NCI-H2171 treated with DMSO at 0.1 percent for 48 hours (cell line): ENCODE results near the gene SNAI1.
"Not testable (repeated sequence)": the region's sequence is repeated elsewhere in the genome, so short reads cannot be mapped to it uniquely, and the experiment has no call there.

Experiments
- DNase-seq: peaks from one replicate; lab custom pipeline; 2025; lab: John Stamatoyannopoulos, UW

The SNAI1 gene

DNA sequence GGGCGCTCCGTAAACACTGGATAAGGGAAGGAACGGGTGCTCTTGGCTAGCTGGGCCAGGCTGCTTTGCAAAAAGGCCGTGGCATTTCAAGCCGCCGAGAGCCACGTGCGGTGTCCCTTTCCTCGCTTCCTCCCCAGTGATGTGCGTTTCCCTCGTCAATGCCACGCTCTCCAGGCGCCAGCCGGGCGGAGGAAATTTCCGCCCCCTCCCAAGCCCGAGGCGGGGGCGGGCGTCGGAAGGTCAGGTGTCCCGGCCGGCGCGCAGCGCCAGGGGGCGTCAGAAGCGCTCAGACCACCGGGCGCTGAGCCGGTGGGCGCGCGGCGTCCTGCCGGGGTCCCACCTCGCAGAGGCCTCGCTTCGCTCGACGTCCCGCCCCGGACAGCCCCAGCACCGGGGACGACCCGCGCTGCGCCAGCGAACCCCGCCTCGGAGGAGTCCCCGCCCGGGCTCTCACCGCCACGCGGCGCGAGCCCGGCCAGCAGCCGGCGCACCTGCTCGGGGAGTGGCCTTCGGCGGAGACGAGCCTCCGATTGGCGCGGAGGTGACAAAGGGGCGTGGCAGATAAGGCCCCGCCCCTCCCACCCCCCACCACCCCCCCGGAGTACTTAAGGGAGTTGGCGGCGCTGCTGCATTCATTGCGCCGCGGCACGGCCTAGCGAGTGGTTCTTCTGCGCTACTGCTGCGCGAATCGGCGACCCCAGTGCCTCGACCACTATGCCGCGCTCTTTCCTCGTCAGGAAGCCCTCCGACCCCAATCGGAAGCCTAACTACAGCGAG is at the start of gene SNAI1:
SNAI1 (plus strand) TSS at position 635 of the 777 bp plus-strand sequence; CDS start at position 715, 80 bp downstream.
- peak; percentile 90 for DNase-seq

DNA sequence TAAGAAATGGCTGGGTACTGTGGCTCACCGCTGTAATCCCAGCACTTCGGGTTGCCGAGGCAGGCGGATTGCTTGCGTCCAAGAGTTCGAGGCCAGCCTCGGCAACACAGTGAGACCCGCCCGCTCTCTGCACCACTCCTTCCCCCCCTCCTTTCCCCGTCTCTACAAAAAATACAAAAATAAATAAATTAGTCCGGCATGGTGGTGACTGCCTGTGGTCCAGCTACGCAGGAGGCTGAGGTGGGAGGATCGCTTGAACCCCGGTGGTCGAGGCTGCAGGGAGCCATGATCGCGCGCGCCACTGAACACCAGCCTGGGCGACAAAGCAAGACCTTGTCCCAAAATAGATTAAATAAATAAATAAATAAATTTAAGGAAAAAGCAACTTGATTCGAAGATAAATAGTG is 47.0 kb upstream of the SNAI1 start:
- no peak for DNase-seq

DNA sequence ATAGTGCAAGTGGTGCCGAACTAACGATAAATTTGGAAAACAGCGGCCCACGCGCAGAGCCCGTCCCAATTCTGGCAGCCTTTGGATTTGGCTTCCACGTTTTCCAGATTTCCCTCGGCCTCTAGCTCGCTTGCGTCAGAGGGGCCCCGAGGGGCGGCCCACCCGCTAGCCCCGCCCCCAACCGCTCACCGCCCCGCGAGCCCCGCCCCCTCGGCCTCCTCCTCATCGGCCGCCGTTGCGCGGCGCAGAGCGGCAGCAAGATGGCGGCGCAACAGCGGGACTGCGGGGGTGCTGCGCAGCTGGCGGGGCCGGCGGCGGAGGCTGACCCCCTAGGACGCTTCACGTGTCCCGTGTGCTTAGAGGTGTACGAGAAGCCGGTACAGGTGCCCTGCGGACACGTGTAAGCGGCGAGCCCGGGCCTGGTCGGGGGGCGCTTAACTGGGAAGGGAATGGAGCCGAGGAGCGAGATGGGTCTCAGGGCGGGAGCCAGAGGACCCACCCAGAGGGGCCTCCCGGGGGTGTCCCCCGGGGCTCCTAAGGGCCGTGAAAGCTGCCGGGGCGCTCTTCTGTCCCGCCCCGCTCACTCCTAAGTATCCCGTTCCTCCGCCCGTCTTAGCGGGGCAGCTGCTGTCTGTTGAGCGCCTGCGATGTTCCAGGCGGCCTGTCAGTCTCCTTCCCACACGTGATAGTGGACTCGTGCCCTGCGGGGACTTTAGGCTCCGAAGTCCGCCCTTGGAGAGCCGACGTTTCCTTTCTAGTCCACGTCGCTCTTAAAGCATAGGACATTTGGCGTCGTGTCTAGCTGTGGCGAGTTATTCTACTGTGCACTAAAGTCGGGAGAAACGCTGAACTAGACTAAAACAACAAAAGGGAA is 46.4 kb upstream of the SNAI1 start, which contains the start of gene RNF114:
RNF114 (plus strand) TSS at position 245 of the 874 bp plus-strand sequence; CDS start at position 261, 16 bp downstream.
- DNase-seq = peak; percentile 91

DNA sequence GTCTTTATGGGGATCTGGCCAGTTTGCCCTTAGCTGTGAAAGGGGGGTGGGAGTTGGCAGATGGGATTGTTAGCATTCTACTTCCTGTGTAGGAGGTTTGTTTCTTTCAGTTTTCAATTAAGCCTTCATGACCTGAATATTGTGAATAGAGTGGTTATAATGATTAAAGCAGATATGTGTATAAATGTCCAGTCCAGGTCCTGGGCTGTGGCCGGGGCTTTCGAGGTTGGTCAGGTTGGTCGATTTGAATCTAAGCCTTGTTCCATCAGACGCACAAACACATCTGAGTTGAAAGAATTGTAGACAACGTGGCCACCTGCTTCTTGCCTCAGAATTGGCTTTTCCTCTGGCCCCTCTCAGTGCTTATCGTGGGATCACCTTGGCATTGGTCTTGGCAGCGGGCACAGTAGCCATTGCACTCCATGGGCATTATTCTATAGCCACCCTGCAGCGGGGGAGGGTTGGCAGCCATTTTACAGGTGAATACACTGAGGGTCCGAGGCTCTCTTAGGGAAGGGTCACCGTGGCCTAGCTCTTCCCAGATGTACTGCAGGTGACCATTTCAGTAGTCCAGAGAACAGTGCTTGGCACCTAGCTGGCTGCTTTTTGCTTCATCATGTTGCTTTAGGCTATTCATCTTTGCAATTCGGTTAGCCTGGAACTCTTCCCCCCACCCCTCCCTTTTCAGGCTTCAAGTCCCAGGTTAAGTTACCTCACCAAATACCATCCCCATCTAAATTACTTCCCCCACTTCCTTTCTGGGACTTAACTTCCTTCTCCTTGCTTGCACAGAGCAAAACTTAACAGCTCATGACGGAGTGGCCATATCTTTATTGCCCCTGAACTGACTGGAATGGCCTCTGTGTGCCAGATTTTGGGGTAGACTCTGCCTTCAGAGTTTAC is 45.5 kb upstream of the SNAI1 start:
- no peak for DNase-seq

DNA sequence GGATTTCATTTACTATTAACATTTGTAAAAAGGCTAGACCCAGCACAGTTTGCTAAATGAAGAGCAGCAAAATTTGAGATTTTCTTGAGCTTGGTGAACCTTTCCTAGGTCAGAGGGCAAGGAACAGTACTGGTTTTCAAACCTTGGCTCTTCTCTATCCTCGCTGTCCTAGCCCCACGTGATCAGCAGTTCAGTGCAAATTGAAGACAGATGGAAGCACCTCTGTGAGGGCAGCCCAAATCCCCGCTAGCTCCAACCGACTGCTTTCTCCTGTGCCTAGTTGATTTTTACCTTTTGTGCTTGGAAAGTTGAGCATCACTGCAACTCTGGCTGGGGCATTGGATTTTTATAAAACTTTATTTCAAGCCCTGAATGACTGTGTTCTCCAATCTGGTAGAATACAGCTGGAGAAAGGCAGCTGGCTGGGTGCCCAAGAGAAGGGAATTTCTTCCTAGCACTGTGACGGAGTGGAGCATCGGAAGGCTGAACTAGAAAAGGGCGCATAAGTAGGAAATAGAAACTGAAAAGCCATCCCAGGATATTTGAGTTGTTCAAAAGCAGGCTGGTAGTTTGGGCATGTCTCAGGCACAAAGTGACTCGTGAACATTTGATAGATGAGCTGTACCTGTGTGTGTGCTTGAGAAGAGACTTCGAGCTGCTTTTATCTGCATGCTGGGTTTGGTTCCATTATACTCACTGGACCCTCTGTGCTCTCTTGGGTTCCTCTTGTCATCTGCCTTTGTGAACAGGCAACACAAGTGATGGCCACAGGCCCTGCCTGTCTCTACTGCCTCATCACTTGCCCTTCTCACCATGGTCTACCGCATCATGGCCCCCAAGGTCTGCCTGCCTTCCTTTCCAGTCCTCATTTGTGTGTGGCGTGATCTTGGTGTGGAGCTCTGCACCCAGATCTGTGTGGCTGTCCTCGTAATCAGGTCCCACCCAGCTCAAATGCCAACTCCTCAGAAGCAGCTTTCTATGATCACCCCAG is 44.3 kb upstream of the SNAI1 start:
- DNase-seq = peak; percentile 71

DNA sequence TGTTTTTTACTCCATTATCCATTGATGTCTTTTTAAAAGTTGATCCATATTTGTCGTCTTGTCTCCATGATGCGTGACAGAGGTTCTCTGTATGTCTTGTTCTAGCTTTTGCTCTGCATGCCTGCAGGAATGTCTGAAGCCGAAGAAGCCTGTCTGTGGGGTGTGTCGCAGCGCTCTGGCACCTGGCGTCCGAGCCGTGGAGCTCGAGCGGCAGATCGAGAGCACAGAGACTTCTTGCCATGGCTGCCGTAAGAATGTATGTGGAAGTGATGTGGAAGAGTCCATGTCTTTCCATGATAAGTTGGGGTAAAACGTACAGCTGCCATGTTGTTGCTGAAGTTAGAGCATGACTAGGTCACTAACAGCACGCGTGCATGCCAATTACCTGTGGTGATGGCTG is 41.3 kb upstream of the SNAI1 start:
- DNase-seq = no peak

DNA sequence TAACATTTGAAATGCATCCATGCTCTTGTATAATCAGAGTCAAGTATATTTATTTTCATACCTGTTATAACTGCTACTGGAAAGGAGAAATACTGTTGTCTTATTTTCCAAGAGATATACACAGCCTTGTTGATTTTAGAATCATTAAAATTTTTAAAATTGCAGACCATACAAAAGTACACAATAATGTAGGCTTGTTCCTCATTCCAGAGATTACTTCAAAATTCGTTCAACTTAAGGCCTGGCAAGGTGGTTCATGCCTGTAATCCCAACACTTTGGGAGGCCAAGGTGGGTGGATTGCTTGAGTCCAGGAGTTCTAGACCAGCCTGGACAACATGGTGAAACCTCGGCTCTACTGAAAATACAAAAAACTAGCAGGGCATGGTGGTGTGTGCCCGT is 40.5 kb upstream of the SNAI1 start:
- no peak for DNase-seq

DNA sequence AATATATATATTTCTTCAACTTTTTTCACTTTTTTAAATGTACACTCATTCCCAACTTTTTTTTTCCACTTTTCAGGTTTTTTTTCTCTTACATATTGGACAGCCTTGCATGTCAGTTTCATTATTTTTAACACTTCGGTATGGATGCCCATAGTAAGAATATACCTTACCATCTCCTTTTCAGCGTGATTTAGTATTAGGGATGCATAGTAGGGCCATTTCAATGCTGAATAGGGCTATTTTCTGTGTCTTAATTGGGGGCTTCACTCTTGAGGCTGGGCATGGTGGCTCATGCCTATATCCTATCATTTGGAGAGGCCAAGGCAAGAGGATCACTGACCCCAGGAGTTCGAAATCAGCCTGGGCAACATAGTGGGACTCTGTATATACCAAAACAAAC is 39.8 kb upstream of the SNAI1 start:
- DNase-seq = no peak

DNA sequence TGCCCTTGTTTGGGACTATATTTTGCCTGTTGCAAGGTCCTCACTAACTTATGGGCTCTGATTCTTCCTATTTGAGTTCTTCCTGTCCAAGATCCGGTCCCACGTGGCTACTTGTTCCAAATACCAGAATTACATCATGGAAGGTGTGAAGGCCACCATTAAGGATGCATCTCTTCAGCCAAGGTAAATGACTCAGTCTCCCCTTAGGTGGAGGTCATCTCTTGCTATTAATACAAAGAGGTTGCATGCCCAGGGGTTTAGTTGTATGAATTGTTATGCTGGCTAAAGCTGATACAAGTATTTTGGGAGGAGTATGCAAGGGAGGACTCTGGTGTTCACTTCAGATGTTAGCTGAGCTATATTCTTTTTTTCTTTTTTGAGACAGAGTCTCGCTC is 37.5 kb upstream of the SNAI1 start:
- no peak for DNase-seq

DNA sequence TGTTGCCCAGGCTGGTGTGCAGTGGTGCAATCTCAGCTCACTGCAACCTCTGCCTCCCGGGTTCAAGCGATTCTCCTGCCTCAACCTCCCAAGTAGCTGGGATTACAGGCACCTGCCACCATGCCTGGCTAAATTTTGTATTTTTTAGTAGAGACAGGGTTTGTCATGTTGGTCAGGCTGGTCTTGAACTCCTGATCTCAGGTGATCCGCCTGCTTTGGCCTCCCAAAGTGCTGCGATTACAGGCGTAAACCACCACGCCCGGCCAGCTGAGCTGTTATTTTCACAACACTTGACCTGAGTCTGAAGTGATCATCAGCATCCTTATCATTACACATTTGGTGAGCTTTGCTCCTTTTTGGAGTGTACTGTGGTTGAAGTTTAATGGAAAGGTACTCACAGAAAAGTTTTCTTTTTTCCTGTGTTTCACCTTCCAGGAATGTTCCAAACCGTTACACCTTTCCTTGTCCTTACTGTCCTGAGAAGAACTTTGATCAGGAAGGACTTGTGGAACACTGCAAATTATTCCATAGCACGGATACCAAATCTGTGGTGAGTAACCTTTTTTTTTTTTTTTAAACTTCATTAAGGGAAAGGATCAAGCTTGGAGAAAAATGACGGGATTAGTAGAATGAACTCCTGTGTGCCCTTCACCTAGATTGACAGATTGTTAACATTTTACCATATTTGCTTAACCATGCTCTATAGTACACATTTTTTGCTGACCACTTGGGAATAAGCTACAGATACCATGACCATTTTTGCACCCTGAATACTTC is 36.9 kb upstream of the SNAI1 start:
- no peak for DNase-seq

DNA sequence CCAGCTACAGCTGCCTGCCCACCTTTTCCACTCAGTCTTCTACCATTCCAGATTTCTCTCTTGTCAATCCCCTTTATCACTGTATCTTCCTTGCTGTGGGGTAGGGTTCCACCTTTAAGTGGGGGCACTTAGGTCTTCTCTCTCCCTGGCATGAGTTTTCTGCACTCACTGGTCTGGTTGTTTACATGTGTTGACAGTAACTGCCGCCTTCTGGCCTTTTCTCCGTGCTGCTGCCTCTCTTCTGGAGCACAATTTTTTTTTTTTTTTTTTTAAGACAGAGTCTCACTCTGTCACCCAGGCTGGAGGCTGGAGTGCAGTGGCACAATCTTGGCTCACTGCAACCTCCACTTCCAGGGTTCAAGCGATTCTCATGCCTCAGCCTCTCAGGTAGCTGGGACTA is 34.6 kb upstream of the SNAI1 start:
- DNase-seq = peak; percentile 19

DNA sequence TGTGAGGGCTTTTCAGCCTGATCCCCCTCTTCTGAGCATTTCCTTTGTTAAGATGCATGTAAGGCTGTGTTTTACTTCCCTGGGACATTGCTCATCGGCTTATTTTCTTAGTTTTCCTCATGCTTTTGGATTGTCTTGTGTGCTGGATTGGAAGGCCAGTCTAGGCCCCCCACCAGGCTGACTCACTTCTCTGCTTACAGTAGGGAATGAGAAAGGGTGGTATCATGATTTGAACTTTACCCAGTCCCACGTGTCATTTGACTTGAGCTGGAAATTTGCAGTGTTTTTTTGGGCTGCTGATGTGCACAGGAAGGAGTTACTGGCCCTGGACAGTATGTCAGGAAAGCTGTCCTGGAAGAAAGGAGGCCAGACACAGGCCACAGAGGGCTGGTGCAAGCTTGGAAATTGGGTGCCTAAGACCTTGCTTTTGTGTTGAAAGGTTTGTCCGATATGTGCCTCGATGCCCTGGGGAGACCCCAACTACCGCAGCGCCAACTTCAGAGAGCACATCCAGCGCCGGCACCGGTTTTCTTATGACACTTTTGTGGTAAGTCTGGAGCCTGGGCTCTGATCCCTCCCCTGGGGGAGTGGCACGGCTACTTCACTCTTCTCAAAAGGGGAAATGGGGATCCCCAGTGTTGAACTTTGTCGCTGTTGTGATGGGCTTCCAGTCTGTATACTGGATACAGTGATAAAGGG is 33.8 kb upstream of the SNAI1 start:
- DNase-seq = no peak

DNA sequence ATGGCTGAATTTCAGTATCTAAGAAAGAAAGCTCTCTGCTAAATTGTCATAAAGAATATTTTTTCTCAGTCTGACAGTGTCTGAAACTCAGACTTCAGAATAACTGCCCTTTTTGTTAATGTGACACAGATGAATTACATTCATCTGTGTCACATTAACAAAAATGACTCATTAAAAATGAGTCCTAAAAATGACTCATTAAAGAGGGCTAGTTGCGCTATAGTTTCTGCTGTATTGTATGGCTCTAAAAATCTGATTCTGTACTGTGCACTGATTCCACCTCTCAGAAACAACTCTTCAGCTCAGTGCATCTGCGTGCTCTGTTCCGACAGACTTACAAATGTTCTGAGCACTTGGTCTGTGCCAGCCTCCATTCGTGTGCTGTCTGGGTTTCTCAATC is 31.6 kb upstream of the SNAI1 start:
- DNase-seq = no peak

DNA sequence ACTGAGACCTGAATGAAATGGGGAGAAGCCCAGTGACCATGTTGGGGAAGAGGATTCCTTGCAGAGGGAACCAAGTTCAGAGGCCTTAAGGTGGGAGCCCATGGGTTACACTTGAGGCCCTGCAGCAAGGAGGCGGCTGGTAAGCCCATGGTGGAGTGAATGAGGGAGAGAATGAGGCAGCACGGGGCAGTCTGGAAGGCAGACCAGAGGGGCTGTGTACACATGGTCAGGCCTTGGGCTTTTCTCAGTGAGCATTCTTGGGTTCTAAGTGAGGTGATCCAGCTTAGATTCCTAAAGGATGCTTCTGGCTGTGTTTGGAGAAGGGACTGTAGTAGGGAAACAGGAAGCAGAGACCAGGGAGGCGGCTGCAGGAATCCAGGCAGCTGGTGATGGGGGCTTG is 27.6 kb upstream of the SNAI1 start:
- DNase-seq = no peak

DNA sequence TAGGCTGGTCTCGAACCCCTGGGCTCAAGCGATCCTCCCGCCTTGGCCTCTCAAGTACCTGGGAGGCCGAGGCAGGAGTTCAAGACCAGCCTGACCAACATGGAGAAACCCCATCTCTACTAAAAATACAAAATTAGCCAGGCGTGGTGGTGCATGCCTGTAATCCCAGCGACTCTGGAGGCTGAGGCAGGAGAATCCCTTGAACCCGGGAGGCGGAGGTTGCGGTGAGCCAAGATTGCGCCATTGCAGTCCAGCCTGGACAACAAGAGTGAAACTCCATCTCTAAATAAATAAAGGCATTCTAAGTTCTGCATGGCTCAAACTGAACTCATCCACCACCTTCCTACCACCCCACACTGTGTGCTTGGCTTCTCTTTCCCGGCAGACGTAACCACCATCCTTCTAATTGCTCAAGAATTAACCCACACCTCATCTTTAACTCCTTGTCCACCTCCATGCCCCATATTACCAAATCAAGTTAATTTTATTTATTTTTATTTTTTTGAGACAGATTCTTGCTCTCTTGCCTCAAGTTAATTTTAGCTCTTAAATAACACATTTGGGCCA is 26.9 kb upstream of the SNAI1 start:
- not testable (repeated sequence) for DNase-seq

DNA sequence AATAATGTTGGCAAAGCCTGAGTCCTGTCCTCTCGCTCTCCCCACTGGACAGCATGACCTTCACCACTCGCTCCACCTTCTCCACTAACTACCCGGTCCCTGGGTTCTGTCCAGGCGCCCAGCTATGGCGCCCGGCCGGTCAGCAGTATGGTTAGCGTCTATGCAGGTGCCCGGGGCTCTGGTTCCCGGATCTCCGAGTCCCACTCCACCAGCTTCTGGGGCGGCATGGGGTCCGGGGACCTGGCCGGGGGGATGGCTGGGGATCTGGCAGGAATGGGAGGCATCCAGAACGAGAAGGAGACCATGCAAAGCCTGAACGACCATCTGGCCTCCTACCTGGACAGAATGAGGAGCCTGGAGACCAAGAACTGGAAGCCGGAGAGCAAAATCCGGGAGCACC is 26.1 kb upstream of the SNAI1 start:
- DNase-seq = no peak

DNA sequence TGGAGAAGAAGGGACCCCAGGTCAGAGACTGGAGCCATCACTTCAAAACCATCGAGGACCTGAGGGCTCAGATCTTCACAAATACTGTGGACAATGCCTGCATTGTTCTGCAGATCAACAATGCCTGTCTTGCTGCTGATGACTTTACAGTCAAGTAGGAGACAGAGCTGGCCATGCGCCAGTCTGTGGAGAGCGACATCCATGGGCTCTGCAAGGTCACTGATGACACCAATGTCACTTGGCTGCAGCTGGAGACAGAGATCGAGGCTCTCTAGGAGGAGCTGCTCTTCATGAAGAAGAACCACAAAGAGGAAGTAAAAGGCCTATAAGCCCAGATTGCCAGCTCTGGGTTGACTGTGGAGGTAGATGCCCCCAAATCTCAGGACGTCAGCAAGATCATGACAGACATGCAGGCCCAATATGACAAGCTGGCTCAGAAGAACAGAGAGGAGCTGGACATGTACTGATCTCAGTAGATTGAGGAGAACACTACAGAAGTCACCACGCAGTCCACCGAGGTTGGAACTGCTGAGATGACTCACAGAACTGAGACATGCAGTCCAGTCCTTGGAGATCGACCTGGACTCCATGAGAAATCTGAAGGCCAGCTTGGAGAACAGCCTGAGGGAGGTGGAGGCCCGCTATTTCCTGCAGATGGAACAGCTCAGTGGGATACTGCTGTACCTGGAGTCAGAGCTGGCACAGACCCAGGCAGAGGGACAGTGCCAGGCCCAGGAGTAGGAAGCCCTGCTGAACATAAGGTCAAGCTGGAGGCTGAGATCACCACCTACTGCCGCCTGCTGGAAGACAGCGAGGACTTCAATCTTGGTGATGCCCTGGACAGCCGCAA is 25.5 kb upstream of the SNAI1 start:
- DNase-seq = not testable (repeated sequence)

DNA sequence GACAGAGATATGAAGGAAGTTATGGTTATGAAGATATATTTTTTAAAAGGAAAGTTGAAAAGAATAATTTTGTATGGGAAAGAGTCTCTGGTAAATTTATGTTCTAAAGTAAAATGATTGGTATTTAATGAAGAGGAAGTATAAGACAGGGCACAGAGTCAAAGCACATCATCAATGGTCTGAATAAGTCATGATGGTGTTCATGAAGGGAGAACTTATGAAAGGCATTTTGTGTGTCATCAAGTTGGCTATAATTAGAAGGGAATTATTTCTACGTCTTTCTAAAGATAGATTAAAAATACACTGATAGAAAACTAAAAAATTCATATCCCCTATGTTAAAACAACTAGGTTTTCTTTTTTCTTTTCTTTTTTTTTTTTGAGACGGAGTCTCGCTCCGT is 21.4 kb upstream of the SNAI1 start:
- DNase-seq = no peak
